Measurements from ENCODE around the gene TPCN2.

Gene TPCN2

DNA sequence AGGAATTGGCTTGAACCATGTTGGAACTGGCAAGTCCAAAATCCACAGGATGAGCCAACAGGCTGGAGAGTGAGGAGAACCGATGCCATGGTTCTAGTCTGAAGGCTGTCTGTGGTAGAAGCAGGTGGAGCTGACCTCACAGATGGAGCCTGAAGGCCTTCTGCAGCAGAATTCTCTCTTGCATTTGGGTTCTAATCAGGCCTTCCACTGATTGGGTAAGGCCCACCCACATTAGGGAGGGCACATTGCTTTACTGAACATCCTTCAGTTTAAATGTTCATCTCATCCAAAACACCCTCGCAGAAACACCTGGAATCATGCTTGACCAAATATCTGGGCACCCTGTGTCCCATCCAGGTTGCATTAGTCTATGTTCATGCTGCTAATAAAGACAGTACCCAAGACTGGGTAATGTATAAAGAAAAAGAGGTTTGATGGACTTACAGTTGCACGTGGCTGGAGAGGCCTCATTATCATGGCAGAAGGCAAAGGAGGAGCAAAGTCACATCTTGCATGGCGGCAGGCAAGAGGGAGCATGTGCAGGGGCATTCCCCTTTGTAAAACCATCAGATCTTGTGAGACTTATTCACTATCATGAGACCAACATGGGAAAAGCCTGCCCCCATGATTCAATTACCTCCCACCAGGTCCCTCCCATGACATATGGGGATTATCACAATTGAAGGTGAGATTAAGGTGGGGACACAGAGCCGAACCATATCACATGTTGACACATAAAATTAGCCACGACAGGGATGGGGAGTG is 122.9 kb downstream of the TPCN2 start:
- DNase-seq = no peak

DNA sequence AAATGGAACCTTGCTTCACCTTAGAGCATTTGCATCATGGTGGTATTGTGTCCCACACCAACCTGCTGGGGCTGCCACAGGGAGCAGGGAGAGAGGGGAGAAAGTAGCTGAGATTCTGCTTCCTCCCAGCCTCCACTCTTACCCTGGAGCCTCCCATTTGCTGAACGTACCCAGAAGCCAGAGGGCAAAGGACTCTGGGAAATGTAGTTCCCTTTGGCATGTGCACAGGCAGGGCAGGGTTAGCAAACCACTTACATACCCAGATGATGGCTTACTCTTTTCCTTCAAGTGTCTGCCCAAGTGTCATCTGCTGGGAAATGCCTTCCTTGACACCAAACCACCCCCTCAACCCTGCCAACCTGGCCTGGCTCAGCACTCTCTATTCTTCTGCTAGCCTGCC is 123.9 kb downstream of the TPCN2 start:
- no peak for DNase-seq

GRCh38 chr11:69173331-69173730 is 124.6 kb downstream of the TPCN2 start:
- no peak for DNase-seq

- DNase-seq = no peak
Measured at GRCh38 chr11:69173925-69174581, 125.3 kb downstream of the TPCN2 start.

GRCh38 chr11:69174841-69175240 is 126.1 kb downstream of the TPCN2 start:
- DNase-seq = no peak

- DNase-seq = no peak
Measured at GRCh38 chr11:69178819-69179482, 130.2 kb downstream of the TPCN2 start.

GRCh38 chr11:69180226-69180625 is 131.5 kb downstream of the TPCN2 start:
- no peak for DNase-seq

DNA sequence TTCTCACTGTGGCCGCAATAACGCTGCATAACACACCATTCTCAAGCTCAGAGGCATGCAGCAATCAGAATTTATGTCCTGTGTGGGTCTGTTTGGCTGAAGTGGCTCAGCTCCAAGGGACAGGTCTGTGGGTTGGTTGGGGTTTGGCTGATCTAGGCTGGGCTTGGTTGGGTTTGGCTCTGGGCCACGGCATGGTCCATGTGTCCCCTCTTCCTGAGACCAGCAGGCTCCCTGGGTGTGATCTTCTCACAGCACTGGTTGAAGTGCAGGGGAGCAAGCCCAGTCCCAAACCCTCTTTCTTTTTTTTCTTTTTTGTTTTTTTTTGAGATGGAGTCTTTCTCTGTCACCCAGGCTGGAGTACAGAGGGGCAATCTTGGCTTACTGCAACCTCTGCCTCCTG is 132.0 kb downstream of the TPCN2 start:
- DNase-seq = no peak

GRCh38 chr11:69183613-69184012 is 134.9 kb downstream of the TPCN2 start:
- DNase-seq = no peak
